Fibroblast of upper back skin (primary cell): ENCODE data around the gene EVX1.

Source experiments
- DNase-seq: peaks from one replicate; pipeline ENCODE4 v3.0.0-alpha.2; 2013

Gene EVX1

DNA sequence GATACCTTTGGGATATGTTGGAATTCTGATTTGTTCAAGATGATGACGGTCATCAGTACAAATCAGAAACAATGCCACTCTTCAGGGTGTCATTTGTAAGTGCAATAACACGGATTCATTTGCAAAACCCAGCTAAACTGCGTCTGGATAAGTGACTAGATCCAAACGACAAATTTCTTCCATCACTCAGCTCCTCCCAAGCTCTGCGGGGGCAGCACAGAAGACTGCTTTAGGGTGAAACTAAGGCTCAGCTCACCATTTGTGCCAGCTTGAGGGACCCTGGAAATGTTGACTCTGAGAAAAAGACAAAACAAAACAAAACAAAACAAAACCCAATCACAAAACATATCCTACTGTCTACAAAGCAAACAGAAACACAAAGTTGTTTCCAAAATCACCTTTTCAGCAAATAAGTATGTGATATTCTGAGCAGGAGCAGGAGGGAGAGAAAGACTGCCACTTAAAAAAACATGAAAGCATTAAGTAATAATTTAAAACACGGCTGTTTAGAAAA, 8.0 kb downstream of the EVX1 start:
- no peak for DNase-seq

DNA sequence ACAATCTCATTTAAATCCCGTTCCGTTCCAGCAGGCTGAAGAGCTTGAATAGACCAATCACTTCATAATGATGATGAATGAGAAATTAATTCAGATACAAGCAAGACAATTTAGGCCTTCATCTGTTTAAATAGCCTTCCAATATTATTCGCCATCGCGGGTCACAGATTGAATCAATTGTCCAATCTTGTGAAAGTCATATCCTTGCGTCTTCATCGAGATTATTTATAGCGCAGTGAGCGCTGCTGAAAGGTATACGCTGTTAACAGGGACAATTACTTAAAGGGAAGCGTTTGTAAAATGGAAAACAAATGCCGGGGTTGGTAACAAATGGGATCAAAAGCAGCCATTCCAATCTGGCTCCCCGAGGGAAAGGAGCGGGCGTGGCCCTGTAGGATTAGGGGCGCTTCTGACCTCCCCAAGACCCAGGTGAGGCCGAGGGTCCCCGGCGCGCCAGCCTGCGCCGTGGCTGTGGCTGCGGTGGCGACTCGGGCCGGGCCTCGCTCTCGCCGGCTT, 8.6 kb downstream of the EVX1 start:
- DNase-seq: no peak

DNA sequence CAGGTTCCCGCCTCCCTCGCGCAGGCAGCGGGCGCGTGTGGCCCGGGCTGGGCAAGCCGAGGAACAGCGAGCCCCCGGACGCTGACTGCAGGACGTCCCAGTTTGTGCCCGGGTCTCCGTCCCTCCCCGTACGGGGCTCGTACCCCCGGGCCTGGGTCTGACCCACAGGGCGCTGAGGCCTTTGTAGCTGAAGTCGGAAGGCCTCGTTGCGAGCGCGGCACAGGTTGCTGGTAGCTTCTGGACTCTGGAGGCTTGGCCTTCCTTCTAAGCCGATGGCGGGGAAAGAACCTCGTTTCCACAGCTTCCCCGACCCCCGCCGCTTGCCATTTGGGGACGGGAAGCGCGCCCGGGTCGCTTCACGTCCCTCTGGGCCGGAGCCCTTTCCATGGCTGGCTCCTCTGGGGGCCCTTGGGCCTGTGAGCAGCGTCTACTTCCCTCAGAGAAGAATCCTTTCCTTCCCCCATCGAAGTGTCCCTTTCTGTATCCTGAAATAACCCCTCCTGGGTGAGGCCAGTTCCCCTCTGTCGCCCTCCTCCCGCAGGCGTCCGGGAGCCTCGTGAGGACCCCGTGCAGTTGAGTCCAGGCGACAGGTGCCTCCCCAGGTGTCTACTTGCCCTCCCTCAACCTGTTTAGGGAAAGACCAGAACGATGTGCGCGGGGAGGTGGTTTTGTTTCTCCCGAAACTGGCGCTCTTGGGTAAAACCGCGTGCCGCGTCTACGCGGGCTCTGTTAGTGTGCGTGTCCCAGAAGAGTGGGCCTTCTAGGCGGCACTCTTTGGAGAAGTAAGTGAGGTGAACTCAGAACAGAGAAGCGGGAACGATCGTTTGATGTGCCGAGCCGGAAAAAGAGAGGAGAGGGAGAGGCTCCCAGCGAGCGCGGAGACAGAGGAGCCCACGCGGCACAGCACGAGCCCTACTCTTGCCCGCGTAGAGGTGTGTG, 9.3 kb downstream of the EVX1 start:
- no peak for DNase-seq

DNA sequence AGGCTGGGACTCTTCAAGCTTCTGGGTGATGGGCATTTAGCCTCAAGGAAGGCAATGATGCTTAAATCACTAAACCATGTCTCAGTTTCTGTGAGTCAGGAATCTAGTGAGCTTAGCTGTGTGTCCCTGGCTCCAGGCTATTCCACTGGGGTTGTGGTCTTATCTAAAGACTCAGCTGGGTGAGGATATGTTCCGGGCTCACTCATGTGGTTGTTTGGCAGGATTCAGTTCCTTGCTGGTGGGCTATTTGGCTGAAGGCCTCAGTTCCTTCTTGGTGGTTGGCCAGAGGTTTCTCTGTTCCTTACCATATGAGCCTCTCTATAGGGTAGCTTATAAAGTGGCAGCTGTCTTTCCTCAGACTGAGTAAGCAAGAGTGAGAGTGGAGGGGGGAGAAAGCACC, 12.0 kb downstream of the EVX1 start:
- no peak for DNase-seq

DNA sequence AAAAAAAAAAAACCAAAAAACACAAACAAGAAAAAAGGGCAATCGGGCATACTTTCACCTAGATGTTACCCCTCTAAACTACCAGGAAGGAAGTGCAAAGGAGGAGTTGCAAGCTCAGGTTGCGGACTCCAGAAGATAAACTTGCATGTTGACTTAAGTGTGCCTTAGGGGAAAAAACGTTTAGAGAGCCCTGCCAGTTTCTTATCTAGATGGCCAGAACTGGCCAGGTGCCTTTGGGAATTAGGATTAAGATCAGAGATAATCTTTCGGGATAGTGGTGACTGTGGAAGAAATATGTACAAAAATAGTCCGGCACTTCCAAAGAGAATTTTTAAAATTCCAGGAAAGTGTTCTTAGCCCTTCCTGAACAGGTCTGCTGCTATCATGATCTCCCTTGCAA, 17.6 kb downstream of the EVX1 start:
- no peak for DNase-seq

DNA sequence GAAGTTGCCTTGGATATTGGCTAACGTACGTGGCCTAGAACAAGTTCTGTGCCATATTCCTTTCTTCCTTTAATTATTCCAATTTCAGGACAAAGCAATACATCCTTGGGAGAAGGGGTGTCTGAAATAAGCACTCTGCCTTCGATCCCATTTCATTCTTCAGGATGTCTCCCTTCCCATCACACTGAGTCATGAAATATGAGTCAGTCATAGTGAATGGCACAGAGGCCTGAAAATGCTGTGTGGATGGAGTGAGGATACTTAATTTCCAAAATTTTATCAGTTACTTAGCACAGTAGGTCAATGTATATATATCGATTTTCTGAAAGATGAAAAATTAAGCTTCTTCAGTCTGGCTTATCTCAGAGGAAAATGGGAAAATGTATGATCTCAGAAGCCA, 19.5 kb downstream of the EVX1 start:
- DNase-seq: no peak

DNA sequence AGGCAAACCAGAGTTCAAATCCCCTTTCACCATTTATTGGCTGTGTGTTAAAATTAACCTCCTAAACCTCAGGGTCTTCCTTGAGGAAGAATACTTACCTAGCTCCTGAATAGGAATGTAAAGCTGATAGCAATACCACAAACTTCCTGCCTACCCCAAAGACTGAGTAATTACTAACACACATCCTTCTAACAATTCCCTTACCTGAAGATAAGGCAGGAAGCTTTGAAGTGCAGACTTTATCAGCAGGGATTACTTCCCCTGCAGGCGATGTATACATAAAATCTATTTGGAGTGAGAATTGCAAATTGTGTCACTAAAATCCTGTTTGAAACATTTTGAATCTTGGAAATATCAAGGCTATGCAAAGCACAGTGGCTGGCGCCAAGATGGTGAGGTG, 21.2 kb downstream of the EVX1 start:
- DNase-seq: no peak

DNA sequence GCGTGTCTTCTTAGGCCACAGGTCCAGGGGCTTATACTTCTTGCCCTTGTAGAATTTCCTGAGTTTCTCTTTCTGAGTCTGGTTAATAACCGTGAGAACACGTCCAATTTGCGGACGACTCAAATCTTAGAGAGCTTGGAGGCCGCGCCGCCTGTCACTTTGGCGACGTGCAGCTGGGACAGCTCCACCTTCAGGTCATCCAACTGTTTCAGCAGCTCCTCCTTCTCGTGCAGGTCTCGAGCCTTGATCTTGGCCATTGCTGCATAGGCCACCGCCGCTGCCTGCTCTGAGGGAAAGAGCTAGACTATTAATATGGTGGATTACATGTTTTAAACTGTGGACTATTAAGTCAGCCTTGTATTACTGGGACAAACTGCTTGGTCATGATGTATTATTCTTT, 26.9 kb downstream of the EVX1 start:
- no peak for DNase-seq

DNA sequence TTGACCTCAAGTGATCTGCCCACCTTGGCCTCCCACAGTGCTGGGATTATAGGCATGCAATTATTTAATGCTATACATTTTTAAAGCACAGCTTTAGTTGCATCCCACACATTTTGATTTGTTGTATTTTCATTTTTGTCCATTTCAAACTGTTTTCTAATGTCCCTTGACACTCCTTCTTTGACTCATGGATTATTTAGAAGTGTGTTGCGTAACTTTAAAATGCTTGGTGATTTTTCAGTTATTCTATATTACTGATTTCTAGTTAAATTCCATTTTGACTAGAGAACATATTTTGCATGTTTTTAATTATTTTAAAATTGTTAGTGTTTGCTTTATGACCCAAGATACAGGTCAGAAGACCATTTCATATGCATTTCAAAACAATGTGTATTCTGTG, 28.8 kb downstream of the EVX1 start:
- no peak for DNase-seq

DNA sequence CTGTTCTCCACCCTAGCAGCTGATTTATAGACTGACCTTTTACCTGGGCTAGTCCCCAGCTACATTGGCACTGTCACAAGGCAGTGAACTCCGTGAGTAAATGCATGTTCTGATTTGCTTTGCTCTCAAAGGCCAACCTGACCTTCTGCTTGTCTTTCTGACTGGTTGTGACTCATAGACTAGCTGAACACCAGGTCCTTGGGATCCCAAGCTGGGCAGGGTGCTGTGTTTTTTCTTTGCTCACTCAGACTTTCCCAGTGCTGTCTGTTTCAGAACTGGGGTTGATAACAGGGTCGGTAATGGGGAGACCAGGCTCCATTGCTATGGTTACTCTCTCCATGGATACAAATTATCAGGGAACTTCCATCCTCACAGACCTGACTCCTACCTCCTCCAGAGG, 35.0 kb downstream of the EVX1 start:
- no peak for DNase-seq

DNA sequence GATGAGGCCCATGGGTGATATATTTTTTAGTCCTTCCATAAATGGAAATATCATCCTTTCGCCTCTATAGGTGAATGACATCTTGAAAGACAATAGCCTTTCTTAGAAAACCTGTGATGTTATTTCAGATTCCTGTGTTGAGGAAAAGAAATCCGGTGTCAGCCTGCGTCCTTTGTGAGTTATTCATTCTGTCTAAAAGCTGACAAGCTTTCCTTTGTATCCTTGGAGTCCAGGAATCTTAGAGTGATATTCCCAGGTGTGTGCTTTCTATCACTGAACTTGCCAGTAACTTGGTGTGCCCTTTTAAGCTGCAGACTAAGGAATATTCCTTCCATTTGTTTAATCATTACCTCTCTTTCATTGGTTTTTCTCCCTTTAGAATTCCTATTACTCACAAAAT, 41.0 kb downstream of the EVX1 start:
- DNase-seq: no peak

DNA sequence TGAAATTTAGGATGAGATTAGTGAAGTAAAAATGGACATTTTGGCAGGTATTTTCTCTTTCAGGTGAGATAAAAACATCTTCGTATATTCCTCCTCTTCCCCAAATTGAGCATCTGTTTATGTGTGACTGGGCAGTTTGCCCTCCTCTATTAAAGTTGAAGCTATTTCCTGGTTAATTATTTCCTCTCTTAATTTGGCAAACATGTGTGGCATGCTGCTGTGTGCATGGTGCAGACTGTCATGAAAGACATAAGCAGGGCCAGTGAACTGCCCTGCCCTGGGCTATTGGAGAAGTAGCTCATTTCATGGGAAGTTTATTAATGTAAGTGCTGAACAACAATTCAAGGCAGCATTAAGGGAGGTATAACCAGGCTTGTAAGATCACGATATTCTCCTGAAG, 52.6 kb downstream of the EVX1 start:
- DNase-seq: no peak

DNA sequence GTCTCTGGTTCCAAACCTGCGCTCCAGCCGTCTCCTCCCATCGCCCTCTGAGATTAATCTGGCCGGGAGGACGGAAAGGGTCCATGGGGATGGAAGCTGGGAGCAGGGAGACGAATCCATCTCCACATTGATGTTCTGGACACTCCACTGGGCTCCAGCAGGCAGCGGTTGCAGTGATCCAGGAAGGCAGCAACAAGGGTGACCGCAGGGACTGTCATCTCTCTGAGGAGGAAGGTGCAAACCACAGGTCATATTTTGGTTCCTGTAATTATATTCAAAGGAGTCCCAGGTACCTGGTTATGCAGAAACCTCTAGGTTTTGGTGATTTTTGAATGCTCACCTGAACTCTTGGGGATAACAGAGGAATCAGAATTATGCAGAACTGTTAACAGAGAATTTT, 54.8 kb downstream of the EVX1 start:
- no peak for DNase-seq
